Activated T-cell treated with anti-CD3 and anti-CD28 coated beads for 24 hours (primary cell): Measurements from ENCODE around the gene CACNA2D3.
"Not testable (repeated sequence)": the region's sequence is repeated elsewhere in the genome, so short reads cannot be mapped to it uniquely, and the experiment has no call there.

Source experiments
- DNase-seq: peaks from one replicate; pipeline ENCODE4 v3.0.0-alpha.2; 2020; ENCODE audit warnings: low read depth

The CACNA2D3 gene

GRCh38 chr3:55078876-55079275 is 956.5 kb downstream of the CACNA2D3 start:
- DNase-seq: no peak

DNA sequence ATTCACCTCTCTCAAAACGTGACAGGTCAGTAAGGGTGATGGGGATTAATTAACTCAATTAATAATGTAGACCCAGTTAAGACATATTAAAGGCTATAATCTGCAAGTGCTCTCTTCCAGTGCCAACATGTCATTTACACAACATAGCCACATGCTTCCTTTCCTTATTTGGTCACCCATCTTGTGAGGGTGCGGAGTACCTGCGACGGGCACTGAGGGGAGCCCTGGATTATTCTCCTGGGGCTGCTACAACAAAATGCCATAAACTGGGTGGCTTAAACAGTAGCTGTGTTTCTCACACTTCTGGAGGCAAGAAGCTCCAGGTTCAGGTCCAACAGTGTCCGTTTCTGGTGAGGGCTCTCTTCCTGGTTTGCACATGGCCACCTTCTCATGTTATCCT is 962.9 kb downstream of the CACNA2D3 start:
- DNase-seq: no peak

- no peak for DNase-seq
These were observed 966.9 kb downstream of the CACNA2D3 start for GRCh38 chr3:55089211-55089610.

- no peak for DNase-seq
These were observed 967.9 kb downstream of the CACNA2D3 start for GRCh38 chr3:55090291-55090690.

DNA sequence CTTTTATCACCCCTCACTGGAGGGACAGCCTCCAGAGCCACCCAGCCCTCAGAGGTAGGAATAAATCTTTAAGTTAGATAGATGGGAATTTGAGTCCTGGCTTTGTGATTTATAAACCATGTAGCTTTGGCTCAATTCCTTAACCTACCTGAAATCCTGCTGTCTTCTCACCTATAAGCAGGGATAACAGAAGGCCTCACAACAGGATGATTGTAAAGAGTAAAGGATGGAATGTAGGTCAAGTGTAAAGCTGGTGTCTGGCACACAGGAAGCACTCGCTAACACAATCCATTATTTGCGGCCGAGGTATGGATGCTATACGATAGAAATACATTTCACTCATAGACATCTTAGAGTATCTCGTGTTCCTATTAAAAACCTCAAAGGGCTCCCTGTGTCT is 968.4 kb downstream of the CACNA2D3 start:
- no peak for DNase-seq

DNA sequence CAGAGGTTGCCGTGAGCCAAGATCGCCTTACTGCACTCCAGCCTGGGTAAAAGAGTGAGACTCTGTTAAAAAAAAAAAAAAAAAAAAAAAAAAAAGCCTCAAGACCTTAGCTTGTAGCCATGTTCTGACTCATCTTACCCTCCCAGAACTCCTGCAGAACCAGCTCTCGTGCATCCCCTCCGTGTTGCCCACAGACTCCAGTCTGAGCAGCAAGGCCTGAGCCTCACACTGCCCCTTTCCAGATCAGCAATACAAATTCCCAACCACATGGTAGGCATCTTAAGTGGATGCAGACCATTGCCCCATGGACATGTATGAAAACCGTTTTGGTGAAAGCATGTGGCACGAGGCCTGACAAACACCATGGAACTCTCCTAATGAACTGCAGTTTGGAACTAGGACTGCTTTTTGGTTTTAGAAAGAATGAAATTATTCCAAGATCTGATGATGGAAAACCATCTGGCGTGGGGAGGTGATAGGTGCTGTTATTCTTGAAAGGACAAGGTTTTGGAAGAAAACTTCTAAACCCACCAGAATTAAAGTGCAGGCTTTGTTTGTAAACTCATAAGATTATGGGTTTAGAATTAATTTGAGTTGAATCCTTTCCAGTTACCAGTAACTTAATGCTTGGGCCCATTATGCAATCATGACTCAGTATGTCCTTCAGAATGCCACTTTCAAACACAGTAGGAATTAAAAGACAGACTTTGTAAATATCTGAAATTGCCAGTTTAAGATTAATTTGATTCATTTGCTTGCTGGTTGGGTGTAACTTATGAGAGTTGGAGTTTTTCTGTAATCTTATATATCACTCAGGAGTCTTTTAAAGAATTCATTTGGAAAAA is 969.3 kb downstream of the CACNA2D3 start:
- DNase-seq: no peak

DNA sequence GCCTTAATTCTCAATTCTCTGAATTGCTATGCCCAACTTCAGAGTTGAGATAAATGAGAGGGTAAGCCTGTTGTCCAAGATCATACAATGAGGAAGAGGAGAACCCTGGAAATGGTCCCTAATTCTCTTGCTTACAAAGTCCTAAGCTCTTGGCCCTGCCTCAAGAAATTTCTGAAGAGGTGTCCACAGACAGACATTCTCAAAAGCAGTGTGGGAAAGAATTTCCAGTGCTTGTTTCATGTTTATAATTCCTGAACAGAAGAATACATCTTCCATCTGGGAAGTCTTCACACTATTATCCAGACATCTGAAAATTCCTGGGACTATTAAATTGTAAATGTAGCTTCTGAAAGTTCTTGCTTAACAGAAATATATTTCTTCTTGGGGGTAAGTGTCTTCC is 972.3 kb downstream of the CACNA2D3 start:
- no peak for DNase-seq

DNA sequence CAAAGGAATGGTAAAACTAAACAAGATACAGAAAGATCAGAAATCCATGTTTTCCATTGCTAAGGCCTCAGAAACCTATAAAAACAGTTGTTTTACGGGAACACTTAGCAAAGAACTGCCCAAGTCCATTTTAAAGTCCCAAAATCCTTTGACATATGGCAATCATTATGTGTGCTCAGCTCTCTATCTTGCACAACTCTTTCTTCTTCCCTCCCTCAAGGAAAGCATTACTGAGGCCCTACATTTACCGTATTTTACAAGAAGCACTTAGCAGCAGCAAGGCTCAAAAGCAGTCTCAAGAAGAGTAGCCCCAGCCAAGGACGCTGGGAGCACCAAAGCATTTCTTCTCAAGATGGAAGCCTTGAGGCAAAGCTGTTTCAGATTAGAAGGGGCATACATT is 975.1 kb downstream of the CACNA2D3 start:
- no peak for DNase-seq

DNA sequence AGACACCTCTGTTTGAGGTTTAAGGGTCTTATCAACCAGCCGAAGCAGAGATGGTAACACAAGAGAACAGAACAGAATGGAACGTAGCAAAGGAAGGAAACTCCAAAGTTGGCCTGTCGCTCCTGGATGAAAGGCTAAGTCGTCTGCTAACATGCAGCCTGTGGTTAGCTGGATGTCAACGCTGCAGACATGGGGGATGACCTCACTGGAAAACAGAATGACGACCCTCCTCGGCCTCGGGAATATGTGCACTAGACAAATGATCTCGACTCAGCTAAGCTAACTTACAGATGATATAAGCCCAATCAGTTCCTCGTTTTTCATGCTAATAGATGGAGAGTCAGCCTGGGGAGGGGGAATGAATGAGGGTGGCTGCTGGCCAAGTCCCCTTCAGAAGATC is 983.3 kb downstream of the CACNA2D3 start:
- DNase-seq: no peak

GRCh38 chr3:55107187-55107586 is 984.8 kb downstream of the CACNA2D3 start:
- no peak for DNase-seq

GRCh38 chr3:55111906-55112305 is 989.6 kb downstream of the CACNA2D3 start:
- DNase-seq: not testable (repeated sequence)

GRCh38 chr3:55118451-55118850 is 996.1 kb downstream of the CACNA2D3 start:
- no peak for DNase-seq

GRCh38 chr3:55119268-55119667 is 996.9 kb downstream of the CACNA2D3 start:
- DNase-seq: no peak

- DNase-seq: no peak
These were observed 1000.0 kb downstream of the CACNA2D3 start for GRCh38 chr3:55122312-55122711.
